Urinary bladder (tissue), 4 donors: ENCODE data around the gene PPIL1. TPM values are rescaled to one million over a fixed set of nuclear protein-coding genes. Genes with fewer than 3 reads are reported as not detected.
A peak's percentile ranks its signal among the peaks of the same experiment; 100 is the strongest.

Source experiments
- DNase-seq: peaks from one replicate; pipeline ENCODE4 v3.0.0-alpha.2; 2015; ENCODE audit errors: extremely low spot score
- H3K27ac ChIP-seq: one replicate; pipeline ENCODE4 v1.5.1; 2013; ENCODE audit warnings: low read depth, mild to moderate bottlenecking, moderate library complexity
- H3K36me3 ChIP-seq: one replicate; pipeline ENCODE4 v1.6.1; 2013; ENCODE audit warnings: mild to moderate bottlenecking, moderate library complexity; ENCODE audit not compliant: insufficient read depth
- H3K4me1 ChIP-seq: one replicate; pipeline ENCODE4 v1.6.1; 2013; ENCODE audit warnings: mild to moderate bottlenecking, moderate library complexity; ENCODE audit not compliant: insufficient read depth
- H3K4me3 ChIP-seq: one replicate; pipeline ENCODE4 v1.5.1; 2013; ENCODE audit warnings: low read depth, low read length
- WGBS: extraction: QIAGEN DNeasy Blood & Tissue Kit; methylation state at CpG from one replicate; pipeline ENCODE4 v1.1.7; 2013; 5-methylcytosine and 5-hydroxymethylcytosine counted together
- polyA plus RNA-seq: library from polyadenylated mRNA; stranded (reverse); fragments of 200-250 nt; gene quantifications from one replicate; pipeline ENCODE4 v1.2.3, GENCODE V29; 2013
- total RNA-seq: library from RNA; depleted of rRNA; stranded (reverse); fragments of >200 nt; gene quantifications from one replicate; pipeline ENCODE4 v1.2.3, GENCODE V29; 2014
- donor health status: healthy with polysubstance abuse.
- donor health status: healthy.

The PPIL1 gene
- total and polyA plus RNA-seq, 2 donors = 17.7 to 29.3 TPM

DNA sequence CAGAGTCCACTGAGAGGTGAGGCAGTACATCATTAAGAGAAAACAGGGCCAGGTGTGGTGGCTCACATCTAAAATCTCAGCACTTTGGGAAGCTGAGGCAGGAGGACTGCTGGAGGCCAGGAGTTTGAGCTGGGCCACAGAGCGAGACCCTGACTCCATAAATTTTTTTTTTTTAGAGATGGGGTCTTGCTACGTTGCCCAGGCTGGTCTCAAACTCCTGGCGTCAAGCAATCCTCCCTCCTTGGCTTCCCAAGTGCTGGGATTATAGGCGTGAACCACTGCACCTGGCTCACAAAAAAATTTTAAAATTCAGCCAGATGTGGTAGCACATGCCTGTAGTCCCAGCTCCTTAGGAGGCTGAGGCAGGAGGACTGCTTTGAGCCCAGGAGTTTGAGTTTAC lies 17.3 kb downstream of the PPIL1 start:
- Histone ChIP-seq H3K36me3 (no peaks in the 10 kb centered on the region), H3K4me1 (no peaks in the 10 kb centered on the region), H3K27ac (no peak overlapping the region), H3K4me3 (no peak overlapping the region)
- WGBS = 98% methylated on average over 4 of the region's 4 CpGs
- DNase-seq = no peak

DNA sequence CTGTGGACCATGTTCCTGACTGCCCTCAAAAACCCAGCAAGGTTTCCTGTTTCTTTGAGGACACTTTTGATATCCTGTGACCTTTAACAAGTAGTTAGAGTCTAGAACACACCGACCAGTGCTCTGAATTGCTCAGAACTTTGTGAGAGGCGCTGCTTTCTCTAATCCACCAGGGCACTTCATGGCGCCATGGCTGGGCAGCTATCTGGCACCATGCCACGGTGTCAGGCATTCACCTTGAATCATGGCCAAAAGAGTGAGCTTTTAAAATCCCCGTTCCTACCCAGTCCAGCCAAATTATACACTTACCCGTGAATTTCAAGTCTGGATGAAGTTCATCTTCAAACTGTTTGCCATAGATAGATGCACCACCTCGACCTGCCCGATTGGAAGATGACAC lies 18.3 kb downstream of the PPIL1 start:
- H3K36me3 ChIP-seq = no peaks in the 10 kb centered on the region
- no peaks in the 10 kb centered on the region for H3K4me1 ChIP-seq
- no peak overlapping the region for H3K27ac ChIP-seq
- no peak for DNase-seq
- no peak overlapping the region for H3K4me3 ChIP-seq
- 73% methylated on average over 8 of the region's 8 CpGs for WGBS

DNA sequence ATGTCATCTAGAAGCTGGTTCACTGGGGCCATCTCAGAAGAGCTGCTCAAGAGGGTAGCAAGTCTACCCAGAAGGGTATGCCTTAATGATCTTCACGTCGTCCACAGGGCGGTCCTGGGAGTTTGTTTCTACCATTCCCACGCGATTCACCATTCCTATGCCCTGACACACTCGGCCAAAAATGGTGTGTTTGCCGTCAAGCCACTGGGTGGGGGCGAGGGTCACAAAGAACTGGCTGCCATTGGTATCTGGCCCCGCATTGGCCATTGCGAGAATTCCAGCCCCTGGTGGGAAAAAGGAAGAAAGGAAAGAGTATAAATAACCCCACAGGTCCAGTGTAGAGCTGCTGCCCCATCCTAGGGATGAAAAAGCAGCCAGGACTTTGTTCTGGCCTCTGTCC lies 18.9 kb downstream of the PPIL1 start:
- 85% methylated on average over 10 of the region's 10 CpGs for WGBS
- H3K4me1 ChIP-seq = no peaks in the 10 kb centered on the region
- no peak for DNase-seq
- no peak overlapping the region for H3K27ac ChIP-seq
- H3K36me3 ChIP-seq = no peaks in the 10 kb centered on the region
- no peak overlapping the region for H3K4me3 ChIP-seq

DNA sequence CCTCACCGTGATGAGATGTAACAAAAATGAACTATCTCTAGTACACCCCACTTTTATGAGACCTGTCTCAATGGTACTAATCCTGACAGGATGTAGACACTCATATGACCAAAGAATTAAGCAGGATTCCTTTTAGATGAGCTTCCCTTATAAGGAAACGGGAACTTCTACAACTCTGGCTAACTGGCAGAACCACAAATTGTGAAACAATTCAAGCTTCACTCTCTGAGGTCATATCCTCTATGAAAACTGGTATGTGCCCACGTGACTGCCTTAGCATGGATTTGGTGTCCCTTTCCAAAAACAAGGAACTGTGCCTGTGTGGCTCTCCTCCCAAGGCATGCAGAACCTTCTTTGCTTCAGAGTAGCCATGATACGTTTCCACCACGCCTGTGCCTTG lies 21.3 kb downstream of the PPIL1 start:
- WGBS = 49% methylated on average over 5 of the region's 5 CpGs
- DNase-seq = no peak
- Histone ChIP-seq H3K4me1 (no peaks in the 10 kb centered on the region), H3K4me3 (no peak overlapping the region), H3K36me3 (no peaks in the 10 kb centered on the region), H3K27ac (no peak overlapping the region)

DNA sequence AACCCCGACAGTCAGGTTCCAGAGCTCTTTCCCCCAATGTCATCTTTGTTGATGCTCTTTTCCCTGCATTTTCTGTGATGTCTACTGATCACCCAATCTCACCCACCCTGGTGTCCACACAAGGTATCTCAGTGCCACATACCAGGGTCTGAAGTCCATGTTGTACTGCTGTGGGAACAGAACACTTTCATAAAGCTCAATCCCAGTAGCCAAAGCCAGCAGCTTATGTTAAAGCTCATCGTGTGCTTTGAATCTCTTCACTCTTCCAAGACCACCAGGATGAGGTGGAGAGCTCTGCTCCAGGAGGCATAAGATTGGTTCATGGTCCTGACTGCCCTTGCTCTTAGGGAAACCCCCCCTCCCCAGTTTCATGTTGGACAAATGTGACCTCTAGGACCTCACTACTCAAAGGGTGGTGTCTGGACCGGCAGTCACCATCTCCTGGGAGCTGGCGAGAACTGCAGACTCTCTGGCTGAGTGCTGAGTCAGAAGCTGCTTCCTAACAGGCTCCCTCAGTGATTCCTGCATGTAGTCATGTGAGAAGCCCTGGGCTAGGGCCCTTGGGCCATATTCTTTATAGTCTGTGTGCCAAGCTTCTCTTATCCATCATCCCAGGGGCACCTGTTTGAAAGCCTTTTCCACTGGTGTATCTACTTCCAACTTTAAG lies 22.0 kb downstream of the PPIL1 start:
- H3K4me3 ChIP-seq = no peak overlapping the region
- no peak for DNase-seq
- whole genome bisulfite sequencing = 61% methylated on average over 4 of the region's 4 CpGs
- H3K4me1 ChIP-seq = no peaks in the 10 kb centered on the region
- H3K36me3 ChIP-seq = no peaks in the 10 kb centered on the region
- H3K27ac ChIP-seq = no peak overlapping the region

DNA sequence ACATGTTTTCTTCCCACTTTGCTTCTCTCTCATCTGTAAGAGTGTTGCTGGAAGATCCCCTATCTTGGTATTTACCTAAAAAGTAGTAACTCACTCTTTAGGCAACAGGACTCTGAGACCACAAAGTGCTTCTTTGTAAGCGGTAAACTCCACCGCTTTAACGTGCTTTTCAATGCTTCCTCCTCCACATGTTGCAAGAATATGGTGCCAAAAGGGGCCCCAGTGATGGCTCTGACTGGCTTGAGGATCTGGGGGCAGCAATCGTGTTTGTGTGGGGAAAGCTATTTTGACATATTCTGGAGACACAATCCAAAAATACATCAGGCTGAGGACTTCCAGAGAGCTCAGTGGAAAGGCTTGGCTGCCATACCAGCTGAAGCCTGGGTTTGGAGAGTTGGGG lies 23.0 kb downstream of the PPIL1 start:
- 47% methylated on average over 4 of the region's 4 CpGs for WGBS
- DNase-seq = no peak
- H3K4me1 ChIP-seq = no peaks in the 10 kb centered on the region

DNA sequence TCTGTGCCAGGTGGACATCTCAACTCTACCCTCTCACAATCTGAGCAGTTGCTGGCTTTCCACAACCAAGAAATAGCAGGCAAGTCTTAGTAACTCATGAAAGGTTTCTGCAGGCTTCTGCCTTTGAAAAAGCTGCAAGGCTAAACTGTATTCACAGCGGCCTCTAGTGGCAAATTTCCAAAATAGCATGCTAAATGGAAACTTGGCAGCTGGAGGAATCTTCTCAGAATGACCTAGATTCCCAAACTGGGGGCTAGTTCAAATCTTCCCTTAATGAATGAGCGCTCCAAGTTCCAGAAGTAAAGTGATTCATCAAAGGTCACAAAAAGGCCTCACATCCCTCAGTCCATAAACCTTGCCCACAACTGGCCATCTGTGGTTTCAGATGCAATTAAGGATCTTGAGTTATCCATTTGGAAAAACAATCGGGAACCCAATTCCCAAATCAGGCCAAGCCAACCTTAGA lies 23.4 kb downstream of the PPIL1 start:
- DNase-seq = peak; percentile 84
- H3K36me3 ChIP-seq = no peaks in the 10 kb centered on the region
- no peak overlapping the region for H3K27ac ChIP-seq
- H3K4me3 ChIP-seq = no peak overlapping the region
- no peaks in the 10 kb centered on the region for H3K4me1 ChIP-seq
- WGBS = 29% methylated on average over 3 of the region's 3 CpGs

More for the DNA sequence above, 23.0 kb downstream of the PPIL1 start:
- no peak overlapping the region for H3K4me3 ChIP-seq
- no peak overlapping the region for H3K27ac ChIP-seq
- H3K36me3 ChIP-seq = no peaks in the 10 kb centered on the region

DNA sequence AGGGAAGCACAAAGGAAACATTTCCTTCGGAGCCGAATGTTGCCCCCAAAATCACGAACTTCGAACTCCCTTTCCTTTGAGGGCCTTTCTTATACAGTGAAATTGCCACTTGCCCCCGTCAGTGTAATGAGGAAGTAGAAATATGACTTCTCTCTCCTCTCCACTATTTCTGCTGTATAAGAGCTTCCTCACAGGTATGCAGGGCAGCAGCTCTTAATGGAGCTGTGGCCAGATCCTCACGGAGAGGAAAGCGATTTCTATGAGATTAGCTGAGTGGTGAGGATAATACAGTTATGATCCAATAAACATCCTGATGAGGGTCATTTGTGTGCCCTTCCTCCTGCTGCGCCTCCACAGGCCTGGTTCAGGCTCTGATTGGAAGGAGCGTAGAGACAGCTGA lies 24.6 kb downstream of the PPIL1 start:
- no peak for DNase-seq
- WGBS = 91% methylated on average over 9 of the region's 9 CpGs
- Histone ChIP-seq H3K4me1 (no peaks in the 10 kb centered on the region), H3K36me3 (no peaks in the 10 kb centered on the region), H3K4me3 (no peak overlapping the region), H3K27ac (no peak overlapping the region)

DNA sequence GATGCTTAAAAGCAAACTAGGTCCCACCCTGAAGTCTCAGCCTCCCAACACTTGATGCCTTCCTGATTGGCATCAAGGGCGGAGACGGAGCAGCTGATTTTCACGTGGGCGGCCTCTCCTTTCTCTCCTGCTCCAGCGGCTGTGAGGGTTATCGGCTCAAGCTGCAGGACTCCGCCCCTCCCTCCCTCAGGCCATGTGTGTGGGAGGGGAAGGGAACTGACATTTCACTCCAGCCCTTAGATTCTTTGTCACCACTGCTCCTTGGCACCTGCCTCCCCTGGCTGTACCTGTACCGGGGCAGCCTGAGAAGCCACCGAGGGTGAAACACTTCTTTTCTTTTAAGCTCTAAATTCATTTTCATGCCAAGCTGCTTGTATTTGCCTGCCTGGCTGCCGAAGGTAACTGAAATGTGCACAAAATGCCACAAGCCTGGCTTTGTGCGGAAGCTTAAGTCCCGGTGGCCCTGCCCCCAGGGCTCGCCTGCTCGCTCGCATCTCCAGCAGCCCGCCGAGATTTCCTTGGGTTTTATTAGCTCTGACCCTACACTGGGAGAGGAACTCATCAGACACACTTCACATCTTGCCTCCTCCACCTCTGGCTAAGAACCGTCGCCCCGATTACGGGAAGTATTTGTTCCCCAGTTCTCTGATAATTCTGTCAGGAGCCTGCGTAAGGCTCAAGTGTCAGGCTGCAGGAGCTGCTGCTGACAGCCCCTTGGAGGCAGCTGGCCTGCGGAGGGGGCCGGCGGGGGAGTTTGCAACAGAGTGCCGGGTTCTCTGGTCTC lies 25.8 kb downstream of the PPIL1 start:
- no peak overlapping the region for H3K27ac ChIP-seq
- no peaks in the 10 kb centered on the region for H3K4me1 ChIP-seq
- no peak for DNase-seq
- no peak overlapping the region for H3K4me3 ChIP-seq
- no peaks in the 10 kb centered on the region for H3K36me3 ChIP-seq
- 35% methylated on average over 26 of the region's 26 CpGs for WGBS

DNA sequence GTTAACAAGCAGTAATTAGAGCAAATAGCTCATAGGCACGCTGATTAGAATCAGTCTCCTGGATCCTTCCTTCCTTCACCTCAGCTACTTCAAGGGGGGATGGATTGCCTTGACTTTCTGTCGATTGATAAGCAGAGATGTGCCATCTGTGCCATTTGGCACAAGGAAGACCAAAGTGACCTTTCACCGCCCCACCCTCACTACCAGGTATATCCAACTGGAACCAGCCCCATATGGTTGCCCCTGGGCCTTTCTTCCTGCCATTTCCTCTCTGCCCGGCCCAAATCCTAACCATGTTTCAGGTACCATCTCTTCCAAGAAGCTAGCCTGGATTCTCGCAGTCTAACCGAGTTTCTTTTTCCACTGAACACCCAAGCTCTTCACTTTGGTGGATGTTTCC lies 26.6 kb downstream of the PPIL1 start:
- no peaks in the 10 kb centered on the region for H3K36me3 ChIP-seq
- no peak overlapping the region for H3K4me3 ChIP-seq
- no peaks in the 10 kb centered on the region for H3K4me1 ChIP-seq
- H3K27ac ChIP-seq = no peak overlapping the region
- no peak for DNase-seq
- 96% methylated on average over 6 of the region's 6 CpGs for WGBS

DNA sequence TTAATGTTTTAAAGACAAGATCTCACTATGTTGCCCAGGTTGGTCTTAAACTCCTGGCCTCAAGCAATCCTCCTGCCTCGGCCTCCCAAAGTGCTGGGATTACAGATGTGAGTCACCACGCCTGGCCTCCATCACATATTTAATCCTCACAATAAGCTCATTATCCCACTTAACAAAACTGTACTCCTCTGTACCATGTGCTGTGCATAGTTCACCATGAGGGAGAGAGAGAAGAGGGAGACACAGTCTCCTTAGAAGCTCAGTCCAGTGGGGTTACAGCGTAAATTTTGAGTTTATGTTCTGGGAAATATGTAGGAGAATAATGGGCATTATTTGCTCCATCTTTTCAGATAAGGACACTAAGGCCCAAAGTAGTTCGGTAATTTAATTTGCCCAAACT lies 27.5 kb downstream of the PPIL1 start:
- DNase-seq = no peak
- WGBS = 95% methylated on average over 4 of the region's 4 CpGs
- Histone ChIP-seq H3K4me1 (no peaks in the 10 kb centered on the region), H3K4me3 (no peak overlapping the region), H3K27ac (no peak overlapping the region), H3K36me3 (no peaks in the 10 kb centered on the region)

DNA sequence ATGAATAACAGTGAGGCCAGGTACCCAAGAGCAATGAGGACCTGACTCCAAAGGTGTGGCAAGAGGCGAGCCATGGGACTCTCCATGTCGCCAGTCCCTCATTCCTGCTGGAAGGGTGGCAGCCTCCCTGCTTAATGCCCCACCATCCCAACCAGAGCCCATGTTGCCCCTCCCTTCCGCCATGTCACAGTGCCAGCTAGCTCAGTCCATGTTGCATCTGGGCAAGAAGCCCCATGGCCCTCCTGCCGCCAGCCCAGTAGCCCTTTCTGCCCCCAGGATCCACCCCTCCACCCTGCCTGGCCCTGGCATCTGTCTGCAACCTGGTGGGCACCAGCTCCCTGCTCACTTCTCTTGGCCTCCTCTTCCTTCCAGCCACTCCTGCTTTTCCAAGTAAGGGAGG lies 29.4 kb downstream of the PPIL1 start:
- Histone ChIP-seq H3K36me3 (no peaks in the 10 kb centered on the region), H3K27ac (no peak overlapping the region), H3K4me1 (no peaks in the 10 kb centered on the region), H3K4me3 (no peak overlapping the region)
- DNase-seq = no peak
- WGBS = 96% methylated on average over 4 of the region's 4 CpGs

DNA sequence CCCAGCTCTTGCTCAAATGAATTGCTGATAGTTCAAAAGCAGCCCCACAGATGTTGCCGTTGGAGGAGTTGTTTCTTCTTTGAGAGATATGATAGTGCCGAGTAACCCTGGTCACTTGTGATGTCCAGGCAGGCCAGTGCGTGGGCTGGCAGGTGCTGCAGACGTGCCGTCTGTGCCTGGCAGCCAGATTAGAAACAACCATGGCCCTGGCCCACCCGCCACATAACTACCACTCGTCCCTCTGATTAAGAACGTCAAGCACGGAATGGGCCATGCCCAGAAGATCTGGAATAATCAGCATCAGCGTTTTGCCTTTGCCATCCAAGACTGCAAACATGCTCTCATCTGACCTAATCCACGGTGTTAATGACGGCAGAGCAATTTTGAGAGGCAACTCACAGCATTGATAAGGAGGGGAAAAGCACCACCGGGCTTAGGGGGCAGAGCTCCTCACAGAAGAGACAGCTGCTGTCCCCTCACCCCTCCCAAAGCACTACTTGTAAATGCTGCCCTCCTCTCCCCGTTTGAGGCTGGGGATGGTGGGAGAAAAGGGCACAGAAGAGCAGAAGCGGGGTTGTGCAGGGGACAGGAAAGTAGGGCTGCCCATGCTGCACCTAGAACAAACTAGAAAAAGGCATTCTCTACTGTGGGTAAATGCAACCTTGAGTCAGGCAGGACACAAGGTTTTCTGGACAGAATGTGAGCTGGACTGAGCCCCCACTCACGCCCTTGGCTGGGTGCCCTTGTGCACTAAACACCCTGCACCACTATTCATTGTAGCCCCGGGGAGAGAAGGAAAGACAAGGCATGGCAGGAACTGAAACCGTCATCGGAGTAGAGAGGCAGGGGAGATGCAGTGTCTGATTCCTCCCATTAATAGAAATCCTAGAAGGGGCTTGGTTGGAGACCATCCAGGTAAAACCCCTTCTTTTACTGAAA lies 30.1 kb downstream of the PPIL1 start:
- WGBS = 77% methylated on average over 19 of the region's 19 CpGs
- no peak for DNase-seq

More for the DNA sequence above, 30.1 kb downstream of the PPIL1 start:
- Histone ChIP-seq H3K27ac (no peak overlapping the region), H3K36me3 (no peaks in the 10 kb centered on the region), H3K4me3 (no peak overlapping the region), H3K4me1 (no peaks in the 10 kb centered on the region)
